Keratinocyte (primary cell): ENCODE results near the gene MAN1C1.

Experiments used
- EZH2 ChIP-seq: IDR thresholded peaks from one replicate; pipeline ENCODE4 v1.6.1; 2012; ENCODE audit warnings: inconsistent platforms, mild to moderate bottlenecking, low read length, moderate library complexity
- TF ChIP-seq, protein P1 (sequence below), 3 experiments: IDR thresholded peaks in 1 of 3; conservative IDR thresholded peaks in 1 of 3; optimal IDR thresholded peaks in 1 of 3; 2 replicates in 2 of 3; 3 replicates in 1 of 3; pipeline versions ENCODE3 to v1.5.1; 2011; ENCODE audit warnings: low read length in 3 of 3, mild to moderate bottlenecking in 3 of 3, moderate library complexity in 2 of 3, control low read depth in 1 of 3, inconsistent platforms in 1 of 3; ENCODE audit not compliant: insufficient read depth in 2 of 3; ENCODE audit errors: extremely low read depth in 1 of 3

DNA sequence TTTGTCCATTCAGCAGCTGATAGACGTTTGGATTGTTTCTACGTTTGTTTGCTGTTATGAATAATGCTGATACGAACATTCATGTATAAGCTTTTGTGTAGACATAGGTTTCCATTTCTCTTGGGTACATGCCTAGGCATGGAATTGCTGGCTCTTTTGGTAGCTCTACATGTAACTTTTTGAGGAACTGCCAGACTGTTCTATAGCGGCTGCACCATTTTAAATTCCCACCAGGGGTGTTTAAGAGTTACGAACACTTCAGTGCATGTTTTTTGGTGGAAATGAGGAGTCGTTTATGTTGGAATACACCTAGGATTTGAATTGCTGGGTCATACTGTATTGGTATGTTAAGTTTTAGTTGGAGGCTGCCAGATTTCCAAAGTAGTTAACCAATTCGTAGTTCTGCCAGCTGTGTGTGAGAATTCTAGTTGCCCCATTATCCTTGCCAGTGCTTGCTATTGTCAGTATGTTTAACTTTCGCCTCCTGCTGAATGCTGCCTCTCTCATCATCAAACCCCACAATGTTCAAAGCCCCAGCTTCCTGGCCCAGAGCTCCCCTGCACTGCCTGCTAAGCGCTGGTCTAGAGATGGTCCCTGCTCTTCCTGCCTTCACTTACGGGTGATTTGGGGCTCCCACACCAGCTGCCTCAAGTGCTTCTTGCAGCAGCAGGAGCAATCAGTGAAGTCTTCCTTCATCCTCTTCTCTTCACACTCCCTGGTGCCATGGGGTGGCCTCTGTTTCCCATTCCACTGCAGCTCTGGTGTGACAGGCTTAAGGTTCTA is 81.0 kb downstream of the MAN1C1 start:
- TF ChIP-seq, protein P1, sequence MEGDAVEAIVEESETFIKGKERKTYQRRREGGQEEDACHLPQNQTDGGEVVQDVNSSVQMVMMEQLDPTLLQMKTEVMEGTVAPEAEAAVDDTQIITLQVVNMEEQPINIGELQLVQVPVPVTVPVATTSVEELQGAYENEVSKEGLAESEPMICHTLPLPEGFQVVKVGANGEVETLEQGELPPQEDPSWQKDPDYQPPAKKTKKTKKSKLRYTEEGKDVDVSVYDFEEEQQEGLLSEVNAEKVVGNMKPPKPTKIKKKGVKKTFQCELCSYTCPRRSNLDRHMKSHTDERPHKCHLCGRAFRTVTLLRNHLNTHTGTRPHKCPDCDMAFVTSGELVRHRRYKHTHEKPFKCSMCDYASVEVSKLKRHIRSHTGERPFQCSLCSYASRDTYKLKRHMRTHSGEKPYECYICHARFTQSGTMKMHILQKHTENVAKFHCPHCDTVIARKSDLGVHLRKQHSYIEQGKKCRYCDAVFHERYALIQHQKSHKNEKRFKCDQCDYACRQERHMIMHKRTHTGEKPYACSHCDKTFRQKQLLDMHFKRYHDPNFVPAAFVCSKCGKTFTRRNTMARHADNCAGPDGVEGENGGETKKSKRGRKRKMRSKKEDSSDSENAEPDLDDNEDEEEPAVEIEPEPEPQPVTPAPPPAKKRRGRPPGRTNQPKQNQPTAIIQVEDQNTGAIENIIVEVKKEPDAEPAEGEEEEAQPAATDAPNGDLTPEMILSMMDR (optimal IDR thresholded peaks at IDR 0.05 in 1 of 3, IDR thresholded peaks at IDR 0.05 in 1 of 3, conservative IDR thresholded peaks at IDR 0.05 in 1 of 3; ENCODE audit: extremely low read depth in 1 of 3, insufficient read depth in 2 of 3, low read length in 3 of 3): peak in 1 of 3 experiments; percentile 24
- TF ChIP-seq EZH2: no peak
